MCF 10A (cell line): Measurements from ENCODE around the gene NXPH1. TPM values are rescaled to one million over a fixed set of nuclear protein-coding genes. Genes with fewer than 3 reads are reported as not detected.

Experiments used
- BruUV-seq: library from RNA; stranded (reverse); fragments of 400-500 nt; replicated peaks from 2 replicates; lab custom pipeline; 2021; lab: Mats Ljungman, UMichigan
- CTCF ChIA-PET: fragments of 300-600 bp; sonication (Branson Sonifier 250); formaldehyde crosslinking; extraction: SDS; loops from one replicate; lab custom pipeline; 2021; ENCODE audit warnings: antibody characterized with exemption, inconsistent platforms; lab: Yijun Ruan, JAX
- POLR2A ChIA-PET: fragments of 300-600, 350-650 bp; sonication (Branson Sonifier 250); formaldehyde crosslinking; extraction: SDS; loops from one replicate; lab custom pipeline; 2020; ENCODE audit warnings: antibody characterized with exemption, inconsistent platforms; lab: Yijun Ruan, JAX
- DNase-seq: peaks from one replicate; pipeline ENCODE4 v3.0.0-alpha.2; 2018; ENCODE audit not compliant: unreplicated experiment
- H3K27ac Mint-ChIP-seq: one replicate; pipeline ENCODE4 v1.8.0; 2022; ENCODE audit warnings: mild to moderate bottlenecking, low read depth, mixed read lengths; ENCODE audit not compliant: unreplicated experiment
- H3K27me3 Mint-ChIP-seq: one replicate; pipeline ENCODE4 v1.8.0; 2022; ENCODE audit warnings: mixed read lengths; ENCODE audit not compliant: insufficient read depth, unreplicated experiment
- H3K36me3 Mint-ChIP-seq: one replicate; pipeline ENCODE4 v1.8.0; 2022; ENCODE audit warnings: mild to moderate bottlenecking, moderate library complexity, mixed read lengths; ENCODE audit not compliant: insufficient read depth, unreplicated experiment
- H3K4me1 Mint-ChIP-seq: one replicate; pipeline ENCODE4 v1.8.0; 2022; ENCODE audit warnings: mixed read lengths; ENCODE audit not compliant: insufficient read depth, unreplicated experiment
- H3K4me3 Mint-ChIP-seq: one replicate; pipeline ENCODE4 v1.8.0; 2022; ENCODE audit warnings: mild to moderate bottlenecking, moderate library complexity, mixed read lengths; ENCODE audit not compliant: unreplicated experiment
- H3K9me3 Mint-ChIP-seq: one replicate; pipeline ENCODE4 v1.8.0; 2022; ENCODE audit warnings: mixed read lengths; ENCODE audit not compliant: unreplicated experiment
- intact Hi-C: fragments of 100-400 bp; cut with micrococcal nuclease; formaldehyde crosslinking; loops from 2 replicates; pipeline ENCODE4 v1.14.1; 2022
- total RNA-seq: library from RNA; stranded (reverse); gene quantifications from 2 replicates; pipeline ENCODE4 v1.2.3, GENCODE V29; 2022
- TF ChIP-seq, protein P1 (sequence below): fragments of 200-600 bp; IDR thresholded peaks from one replicate; pipeline ENCODE4 v1.8.0; 2022; ENCODE audit warnings: antibody characterized with exemption, mild to moderate bottlenecking; ENCODE audit not compliant: unreplicated experiment

The NXPH1 gene
- total RNA-seq, 1 experiment from 2014 or later = not detected

DNA sequence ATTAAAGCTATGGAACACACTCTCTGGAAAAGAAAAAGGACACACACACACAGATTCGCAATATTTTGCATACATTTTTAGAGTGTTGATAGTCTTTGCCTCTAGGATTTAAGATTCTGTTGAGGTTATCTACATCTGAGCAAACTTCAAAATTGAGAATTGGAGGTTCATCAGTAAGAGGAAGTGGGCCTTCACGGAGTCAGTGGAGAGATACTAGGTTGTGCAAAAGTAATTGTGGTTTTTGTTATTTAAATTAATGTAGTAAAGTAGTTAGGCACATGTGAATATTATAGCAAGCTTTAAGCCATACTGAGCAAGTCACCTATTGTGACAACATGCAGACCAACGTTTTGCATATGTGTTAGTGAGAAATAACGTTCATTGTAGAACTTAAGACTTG is 19.8 kb upstream of the NXPH1 start:
- ChIA-PET CTCF (interaction anchor here (0.6 kb wide), 1 partner anchor 107 kb away, joined by 3 read pairs; no protein-coding TSS in a partner anchor), POLR2A (no interaction called here)
- BruUV-seq = no TSS peak
- H3K27ac Mint-ChIP-seq = no peak overlapping the region
- intact Hi-C loops = loop anchor here (10.0 kb wide), 1 partner anchor 2001 kb away; no protein-coding TSS in a partner anchor
- H3K27me3 Mint-ChIP-seq = peaks cover 73% of the 10 kb centered on the region
- H3K36me3 Mint-ChIP-seq = no peaks in the 10 kb centered on the region
- H3K4me1 Mint-ChIP-seq = no peaks in the 10 kb centered on the region
- H3K9me3 Mint-ChIP-seq = no peaks in the 10 kb centered on the region
- H3K4me3 Mint-ChIP-seq = no peak overlapping the region
- DNase-seq = no peak
- TF ChIP-seq, protein P1, sequence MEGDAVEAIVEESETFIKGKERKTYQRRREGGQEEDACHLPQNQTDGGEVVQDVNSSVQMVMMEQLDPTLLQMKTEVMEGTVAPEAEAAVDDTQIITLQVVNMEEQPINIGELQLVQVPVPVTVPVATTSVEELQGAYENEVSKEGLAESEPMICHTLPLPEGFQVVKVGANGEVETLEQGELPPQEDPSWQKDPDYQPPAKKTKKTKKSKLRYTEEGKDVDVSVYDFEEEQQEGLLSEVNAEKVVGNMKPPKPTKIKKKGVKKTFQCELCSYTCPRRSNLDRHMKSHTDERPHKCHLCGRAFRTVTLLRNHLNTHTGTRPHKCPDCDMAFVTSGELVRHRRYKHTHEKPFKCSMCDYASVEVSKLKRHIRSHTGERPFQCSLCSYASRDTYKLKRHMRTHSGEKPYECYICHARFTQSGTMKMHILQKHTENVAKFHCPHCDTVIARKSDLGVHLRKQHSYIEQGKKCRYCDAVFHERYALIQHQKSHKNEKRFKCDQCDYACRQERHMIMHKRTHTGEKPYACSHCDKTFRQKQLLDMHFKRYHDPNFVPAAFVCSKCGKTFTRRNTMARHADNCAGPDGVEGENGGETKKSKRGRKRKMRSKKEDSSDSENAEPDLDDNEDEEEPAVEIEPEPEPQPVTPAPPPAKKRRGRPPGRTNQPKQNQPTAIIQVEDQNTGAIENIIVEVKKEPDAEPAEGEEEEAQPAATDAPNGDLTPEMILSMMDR = no peak

DNA sequence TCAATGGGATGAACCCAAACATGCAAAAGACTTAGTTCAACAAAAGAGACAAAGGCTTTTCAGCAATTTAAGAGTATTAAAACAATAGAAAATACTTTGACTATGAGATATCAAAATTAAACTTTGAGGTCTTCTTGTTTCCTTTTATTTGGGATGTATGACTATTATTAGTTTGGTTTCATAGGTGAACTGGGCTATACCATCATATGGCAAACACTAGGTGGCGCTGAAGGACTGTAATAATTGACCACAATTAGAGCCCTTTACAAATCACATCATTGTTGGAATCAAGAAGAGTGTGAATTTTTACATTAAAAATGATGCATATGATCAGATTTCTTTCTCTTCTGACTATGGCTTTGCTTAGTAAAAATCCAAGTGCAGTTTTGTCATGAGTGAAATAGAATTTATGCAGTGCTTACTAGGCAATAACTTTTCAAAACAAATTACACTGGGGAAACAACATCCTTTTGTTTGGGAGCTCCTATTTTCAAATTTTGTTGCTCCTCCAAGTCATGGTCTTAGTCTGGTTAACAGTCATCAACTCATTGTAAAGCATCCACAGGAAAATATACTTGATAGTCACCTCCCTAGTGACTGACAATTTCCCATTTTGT is 14.7 kb upstream of the NXPH1 start:
- DNase-seq = peak; percentile 75
- BruUV-seq = no TSS peak

DNA sequence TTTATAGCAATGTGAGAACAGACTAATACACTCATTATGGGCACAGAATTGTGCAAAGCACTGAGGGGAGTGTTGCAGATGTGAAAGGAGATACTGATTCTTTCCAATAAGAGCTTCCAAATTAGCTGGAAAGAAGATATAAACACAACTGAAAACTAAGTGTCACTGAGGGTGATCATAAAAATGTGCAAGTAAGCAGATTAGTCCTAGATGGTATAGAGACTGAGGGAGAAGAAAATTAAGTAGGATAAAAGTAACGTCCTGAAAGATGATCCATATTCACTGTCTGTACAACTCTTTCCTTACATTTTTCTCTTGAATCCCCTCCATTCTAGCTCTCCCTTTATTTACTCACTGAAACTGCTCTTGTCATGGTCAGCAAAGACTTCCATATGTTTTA is 11.2 kb upstream of the NXPH1 start:
- ChIA-PET CTCF (interaction anchor here (0.8 to 1.1 kb wide), 2 partner anchors 14 to 302 kb away, joined by 3 read pairs; no protein-coding TSS in a partner anchor), POLR2A (no interaction called here)
- H3K27me3 Mint-ChIP-seq = peaks cover 11% of the 10 kb centered on the region
- H3K4me3 Mint-ChIP-seq = no peak overlapping the region
- H3K9me3 Mint-ChIP-seq = no peaks in the 10 kb centered on the region
- H3K4me1 Mint-ChIP-seq = no peaks in the 10 kb centered on the region
- no peaks in the 10 kb centered on the region for H3K36me3 Mint-ChIP-seq
- no peak for DNase-seq
- TF ChIP-seq, protein P1 = no peak
- intact Hi-C loops = no loop called here
- no TSS peak for BruUV-seq
- H3K27ac Mint-ChIP-seq = no peak overlapping the region

More for the DNA sequence above, 14.7 kb upstream of the NXPH1 start:
- CTCF ChIA-PET = interaction anchor here (0.6 to 5.0 kb wide), 13 partner anchors 9 to 1705 kb away, joined by 3 to 20 read pairs (median 4); no protein-coding TSS in a partner anchor
- intact Hi-C loops = loop anchor here (1.0 to 10.0 kb wide), 2 partner anchors 306 to 1996 kb away; no protein-coding TSS in a partner anchor
- TF ChIP-seq, protein P1 = peak; percentile 69
- Mint-ChIP-seq H3K4me3 (no peak overlapping the region), H3K36me3 (no peaks in the 10 kb centered on the region), H3K9me3 (no peaks in the 10 kb centered on the region), H3K27ac (no peak overlapping the region), H3K4me1 (no peaks in the 10 kb centered on the region), H3K27me3 (peaks cover 36% of the 10 kb centered on the region)
- POLR2A ChIA-PET = no interaction called here

DNA sequence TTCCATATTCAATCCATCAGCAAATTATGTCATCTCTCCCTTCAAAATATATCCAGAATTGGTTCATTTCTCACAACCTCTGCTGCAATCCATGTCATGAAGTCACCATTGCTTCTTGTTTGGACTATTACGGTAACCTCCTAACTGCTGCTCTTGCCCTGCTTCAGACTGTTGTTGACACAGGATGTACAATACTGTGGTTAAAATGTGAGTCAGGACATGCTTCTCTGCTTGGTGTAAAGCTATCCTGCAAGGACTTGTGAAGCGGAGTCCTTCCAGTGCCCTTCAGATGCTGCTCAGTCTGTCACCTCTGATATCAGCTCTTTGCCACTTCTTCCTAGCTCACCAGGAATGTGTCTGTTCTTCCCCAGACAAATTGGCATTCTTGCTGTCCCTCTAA is 10.4 kb upstream of the NXPH1 start:
- H3K27me3 Mint-ChIP-seq = peaks cover 3% of the 10 kb centered on the region
- no TSS peak for BruUV-seq
- H3K36me3 Mint-ChIP-seq = no peaks in the 10 kb centered on the region
- H3K9me3 Mint-ChIP-seq = no peaks in the 10 kb centered on the region
- POLR2A ChIA-PET = no interaction called here
- intact Hi-C loops = no loop called here
- no peaks in the 10 kb centered on the region for H3K4me1 Mint-ChIP-seq
- H3K27ac Mint-ChIP-seq = no peak overlapping the region
- TF ChIP-seq, protein P1 = no peak
- DNase-seq = no peak
- CTCF ChIA-PET = interaction anchor here (1.1 kb wide), 1 partner anchor 13 kb away, joined by 3 read pairs; no protein-coding TSS in a partner anchor
- no peak overlapping the region for H3K4me3 Mint-ChIP-seq
